Activated T-cell treated with anti-CD3 and anti-CD28 coated beads, Interleukin-2, amount 50 U/mL, for 48 hours (primary cell): ENCODE measurements around the gene PCED1B.
A peak's percentile ranks its signal among the peaks of the same experiment; 100 is the strongest.
"Not testable (repeated sequence)": the region's sequence is repeated elsewhere in the genome, so short reads cannot be mapped to it uniquely, and the experiment has no call there.

Source experiments
- DNase-seq, 2 experiments: peaks; one replicate each; pipeline ENCODE4 v3.0.0-alpha.2; 2020

PCED1B gene

GRCh38 chr12:47178014-47178413, 98.6 kb downstream of the PCED1B start:
- no peak for DNase-seq

DNA sequence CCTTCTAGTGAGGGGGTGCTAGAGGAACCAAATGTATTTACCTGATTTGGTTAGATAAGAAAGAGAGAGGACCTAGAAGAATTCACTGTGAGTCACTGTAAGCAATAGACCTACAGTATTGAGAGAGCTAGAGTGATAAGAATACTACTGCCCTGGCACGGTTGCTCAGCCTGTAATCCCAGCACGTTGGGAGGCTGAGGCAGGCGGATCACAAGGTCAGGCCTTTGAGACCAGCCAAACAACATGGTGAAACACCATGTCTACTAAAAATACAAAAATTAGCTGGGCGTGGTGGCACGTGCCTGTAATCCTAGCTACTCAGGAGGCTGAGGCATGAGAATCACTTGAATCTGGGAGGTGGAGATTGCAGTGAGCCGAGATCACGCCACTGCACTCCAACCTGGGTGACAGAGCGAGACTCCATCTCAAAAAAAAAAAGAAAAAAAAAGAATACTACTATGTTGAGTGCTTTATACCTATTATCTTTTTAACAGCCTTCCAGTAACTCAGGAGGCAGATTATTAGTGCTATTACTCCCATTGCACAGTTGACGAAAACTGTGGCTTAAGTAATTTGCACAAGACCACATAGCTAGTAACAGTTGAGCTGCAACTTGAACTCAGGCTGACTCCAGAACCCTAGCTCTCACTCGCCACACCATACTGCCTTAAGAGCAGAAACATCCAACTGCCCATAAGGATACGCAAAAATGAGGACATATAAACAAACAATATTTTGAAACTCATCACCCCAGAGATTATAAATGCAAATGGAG, 102.9 kb downstream of the PCED1B start:
- not testable (repeated sequence) for DNase-seq

- DNase-seq: no peak
Observed at GRCh38 chr12:47184229-47184628, 104.8 kb downstream of the PCED1B start.

DNA sequence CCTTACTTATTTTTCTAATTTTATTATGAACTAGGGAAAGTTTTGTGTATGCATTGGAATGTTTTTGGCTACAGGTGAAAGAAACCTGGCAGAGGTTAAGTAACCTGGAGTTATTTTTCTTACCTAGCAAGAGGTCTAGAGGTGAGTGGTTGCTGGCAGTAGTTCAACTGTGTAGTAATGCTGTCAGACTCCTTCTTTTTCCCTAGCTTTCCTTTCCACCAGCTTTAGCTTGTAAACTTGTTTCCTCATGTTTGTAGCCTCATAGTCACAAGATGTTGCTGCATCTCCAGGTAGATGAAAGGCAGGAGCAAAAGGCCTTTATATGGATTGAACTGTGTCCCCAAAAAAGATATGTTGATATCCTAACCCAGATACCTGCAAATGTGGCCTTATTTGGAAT, 105.4 kb downstream of the PCED1B start:
- no peak for DNase-seq

GRCh38 chr12:47186246-47186645, 106.8 kb downstream of the PCED1B start:
- DNase-seq: no peak

- DNase-seq: no peak
Observed at GRCh38 chr12:47188576-47189441, 109.4 kb downstream of the PCED1B start.

DNA sequence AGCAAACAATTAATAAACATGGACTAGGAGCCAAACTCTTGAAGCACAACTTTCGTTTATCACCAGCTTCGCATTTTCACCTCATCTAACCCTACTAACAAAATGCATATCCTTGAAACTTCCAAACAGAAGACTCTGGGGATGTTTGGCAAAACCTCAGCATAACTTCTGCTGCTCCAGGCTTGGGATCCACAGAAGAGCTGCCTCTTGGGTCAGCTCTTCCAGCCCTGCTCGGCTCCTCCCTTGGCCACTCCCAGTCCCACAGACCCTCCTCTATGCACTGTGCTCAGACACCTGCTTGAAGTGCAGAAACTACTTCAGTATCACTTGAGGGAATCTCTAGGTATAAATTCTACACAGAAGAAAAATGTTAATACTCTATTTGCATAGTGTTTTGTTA, 110.3 kb downstream of the PCED1B start:
- no peak for DNase-seq

DNA sequence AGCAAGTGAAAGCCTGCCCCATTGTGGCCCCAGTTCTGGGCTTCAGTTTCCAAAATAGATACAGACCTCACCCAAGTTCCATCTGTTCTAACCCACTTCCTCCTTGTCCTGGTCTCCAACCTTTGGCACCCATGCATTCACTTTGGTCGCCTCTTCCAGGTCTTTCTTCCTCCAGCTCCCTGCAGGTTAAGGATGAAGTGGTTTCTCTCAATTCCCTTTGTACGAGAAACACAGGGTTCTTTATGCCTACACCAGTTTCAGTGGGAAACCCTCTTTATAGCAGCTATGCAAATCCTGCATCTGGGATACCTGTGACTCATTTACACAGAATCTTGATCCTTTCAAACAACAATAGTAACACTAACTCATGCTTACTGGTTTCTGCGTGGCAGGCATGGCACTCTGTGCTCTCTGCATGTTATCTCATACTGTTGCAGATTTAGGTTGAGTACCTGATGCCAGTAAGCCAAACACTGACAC, 110.9 kb downstream of the PCED1B start:
- peak; percentile 44 to 45 for DNase-seq

DNA sequence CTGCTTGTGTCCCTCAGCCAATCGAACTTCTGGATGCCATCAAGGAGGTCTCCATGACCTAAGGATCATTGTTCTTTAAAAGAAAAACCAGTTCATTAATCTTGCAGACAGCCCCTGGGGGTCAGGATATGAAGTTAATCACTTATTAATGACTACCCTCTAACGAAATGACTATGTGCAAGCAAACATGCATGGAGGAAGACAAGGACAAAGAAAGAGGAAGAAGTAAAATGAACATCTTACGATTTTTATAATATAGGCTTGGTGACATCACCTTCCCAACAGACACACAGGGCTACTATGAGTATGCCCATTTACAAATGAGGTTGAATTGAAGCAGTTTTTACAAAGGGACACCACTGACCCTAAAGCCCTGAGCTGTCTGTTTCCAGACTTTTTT, 111.5 kb downstream of the PCED1B start:
- DNase-seq: no peak

GRCh38 chr12:47192051-47192450, 112.6 kb downstream of the PCED1B start:
- DNase-seq: no peak

GRCh38 chr12:47193066-47193465, 113.6 kb downstream of the PCED1B start:
- peak in 1 of 2 experiments; percentile 37 for DNase-seq

GRCh38 chr12:47194501-47194900, 115.1 kb downstream of the PCED1B start:
- DNase-seq: no peak

- no peak for DNase-seq
Observed at GRCh38 chr12:47200446-47200845, 121.0 kb downstream of the PCED1B start.

- DNase-seq: not testable (repeated sequence)
Observed at GRCh38 chr12:47201190-47201589, 121.8 kb downstream of the PCED1B start.

GRCh38 chr12:47202176-47202575, 122.8 kb downstream of the PCED1B start:
- no peak for DNase-seq

DNA sequence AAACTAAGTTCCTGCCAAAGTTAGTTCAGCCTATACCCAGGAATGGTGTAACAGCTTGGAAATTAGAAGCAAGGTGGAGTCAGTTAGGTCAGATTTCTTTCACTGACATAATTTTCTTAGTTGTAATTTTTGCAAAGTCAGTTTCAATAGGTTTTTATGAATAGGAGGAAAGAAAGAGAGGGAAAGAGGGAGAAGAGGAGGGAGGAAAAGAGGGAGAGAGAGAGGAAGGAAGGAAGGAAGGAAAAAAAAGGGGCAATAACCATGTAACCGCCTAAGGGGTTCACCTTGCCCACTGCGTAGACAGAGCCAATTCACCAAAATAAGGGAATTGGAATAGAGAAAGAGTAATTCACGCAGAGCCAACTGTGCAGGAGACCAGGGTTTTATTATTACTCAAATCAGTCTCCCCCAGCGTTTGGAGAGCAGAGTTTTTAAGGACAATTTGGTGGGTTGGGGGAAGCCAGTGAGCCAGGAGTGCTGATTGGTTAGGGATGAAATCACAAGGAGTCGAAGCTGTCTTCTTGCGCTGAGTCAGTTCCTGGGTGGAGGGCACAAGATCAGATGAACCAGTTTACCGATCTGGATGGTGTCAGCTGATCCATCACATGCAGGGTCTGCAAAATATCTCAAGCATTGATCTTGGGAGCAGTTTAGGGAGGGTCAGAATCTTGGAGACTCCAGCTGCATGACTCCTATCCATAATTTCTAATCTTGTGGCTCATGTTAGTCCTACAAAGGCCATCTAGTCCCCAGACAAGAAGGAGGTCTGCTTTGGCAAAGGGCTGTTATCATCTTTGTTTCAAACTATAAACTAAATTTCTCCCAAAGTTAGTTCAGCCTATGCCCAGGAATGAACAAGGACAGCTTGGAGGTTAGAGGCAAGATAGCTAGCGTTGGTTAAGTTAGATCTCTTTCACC, 126.4 kb downstream of the PCED1B start:
- no peak for DNase-seq

- no peak for DNase-seq
Observed at GRCh38 chr12:47206450-47207339, 127.3 kb downstream of the PCED1B start.

- DNase-seq: no peak
Observed at GRCh38 chr12:47207340-47207717, 127.9 kb downstream of the PCED1B start.

DNA sequence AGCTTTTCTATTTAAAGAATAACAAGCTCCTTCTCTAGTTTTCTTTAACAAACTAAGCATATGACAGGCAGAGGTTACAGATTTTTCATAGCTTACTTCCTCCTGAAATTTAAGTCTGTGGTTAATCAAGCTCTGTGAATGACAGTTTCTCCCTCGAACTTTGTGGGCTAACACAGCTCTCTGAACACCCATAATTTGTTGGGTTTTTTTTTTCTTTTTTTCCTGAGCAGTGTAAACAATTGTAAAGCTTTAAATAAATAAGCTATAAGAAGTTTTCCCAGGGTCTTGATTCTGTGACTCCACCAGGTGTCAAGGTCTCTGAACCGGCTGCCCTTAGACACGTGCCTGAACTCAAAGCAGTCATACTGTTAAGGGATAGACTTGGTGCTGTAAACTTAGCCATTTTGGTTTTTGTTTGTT, 128.4 kb downstream of the PCED1B start:
- DNase-seq: no peak

GRCh38 chr12:47209014-47209413, 129.6 kb downstream of the PCED1B start:
- DNase-seq: no peak

GRCh38 chr12:47210776-47211175, 131.4 kb downstream of the PCED1B start:
- no peak for DNase-seq

GRCh38 chr12:47212701-47213039, 133.2 kb downstream of the PCED1B start:
- DNase-seq: no peak
